Fibroblast of lung (primary cell): ENCODE measurements around the gene MTMR3. TPM values are rescaled to one million over a fixed set of nuclear protein-coding genes. Genes with fewer than 3 reads are reported as not detected.

Experiments used
- DNase-seq, 2 donors: peaks; one replicate each; pipeline versions ENCODE4 v3.0.0 to v3.0.0-alpha.2; 2010; ENCODE audit warnings: low read depth in 2 of 2
- H2AFZ ChIP-seq: 2 replicates; pipeline ENCODE4 v1.5.1; 2012; ENCODE audit warnings: low read length, control low read depth, inconsistent platforms
- H3K27ac ChIP-seq: 2 replicates; pipeline ENCODE4 v1.5.1; 2011; ENCODE audit warnings: low read length, control low read depth; ENCODE audit not compliant: insufficient read depth
- H3K27me3 ChIP-seq: 2 replicates; pipeline ENCODE4 v1.5.1; 2011; ENCODE audit warnings: mild to moderate bottlenecking, low read length; ENCODE audit not compliant: control insufficient read depth, insufficient read depth
- H3K36me3 ChIP-seq: 2 replicates; pipeline ENCODE4 v1.5.1; 2011; ENCODE audit warnings: low read length; ENCODE audit not compliant: control insufficient read depth, insufficient read depth
- H3K4me1 ChIP-seq: 2 replicates; pipeline ENCODE4 v1.5.1; 2011; ENCODE audit warnings: low read length; ENCODE audit not compliant: control insufficient read depth, insufficient read depth; ENCODE audit errors: extremely low read depth
- H3K4me2 ChIP-seq: 2 replicates; pipeline ENCODE4 v1.5.1; 2011; ENCODE audit warnings: low read length, control low read depth; ENCODE audit not compliant: insufficient read depth; ENCODE audit errors: extremely low read depth
- H3K4me3 ChIP-seq, 4 experiments: fragments of 200-600 bp in 1 of 4; sonication (generic) in 1 of 4; replicated peaks in 1 of 4; 2 replicates each; pipeline ENCODE4 v1.5.1; 2011 to 2016; ENCODE audit warnings: low read length in 4 of 4, low read depth in 3 of 4, mild to moderate bottlenecking in 3 of 4, control low read depth in 2 of 4, inconsistent platforms in 1 of 4, mixed read lengths in 1 of 4; ENCODE audit not compliant: insufficient read depth in 1 of 4; ENCODE audit errors: control extremely low read depth in 1 of 4
- H3K79me2 ChIP-seq: 2 replicates; pipeline ENCODE4 v1.5.1; 2012; ENCODE audit warnings: mild to moderate bottlenecking, low read length, inconsistent platforms; ENCODE audit not compliant: control insufficient read depth, insufficient read depth
- H3K9ac ChIP-seq: 2 replicates; pipeline ENCODE4 v1.5.1; 2011; ENCODE audit warnings: mild to moderate bottlenecking, low read length, control low read depth; ENCODE audit not compliant: insufficient read depth
- H3K9me3 ChIP-seq: 2 replicates; pipeline ENCODE4 v1.5.1; 2012; ENCODE audit warnings: low read depth, low read length; ENCODE audit not compliant: control insufficient read depth, insufficient read depth
- H4K20me1 ChIP-seq: 2 replicates; pipeline ENCODE4 v1.5.1; 2011; ENCODE audit warnings: low read length; ENCODE audit not compliant: control insufficient read depth, insufficient read depth; ENCODE audit errors: extremely low read depth
- EZH2 ChIP-seq: IDR thresholded peaks from 2 replicates; pipeline ENCODE4 v1.5.1; 2012; ENCODE audit warnings: low read length, control low read depth, mild to moderate bottlenecking; ENCODE audit errors: missing control alignments
- polyA plus RNA-seq, 2 donors: library from polyadenylated mRNA; depleted of rRNA in 1 of 2; stranded (reverse) in 1 of 2; unstranded in 1 of 2; fragments of >200 nt; gene quantifications; 2 replicates each; pipeline ENCODE4 v1.2.1, GENCODE V29; 2011 to 2012; ENCODE audit warnings: missing spikeins in 1 of 2
- total RNA-seq: library from RNA; depleted of rRNA; stranded (reverse); fragments of >200 nt; gene quantifications from 2 replicates; pipeline ENCODE4 v1.2.1, GENCODE V29; 2014
- TF ChIP-seq, protein P1 (sequence below), 2 donors: IDR thresholded peaks in 1 of 2; conservative IDR thresholded peaks in 1 of 2; 1 replicate in 1 of 2; 2 replicates in 1 of 2; pipeline ENCODE4 v1.5.1; 2011 to 2012; ENCODE audit warnings: low read length in 2 of 2, control low read depth in 1 of 2, inconsistent platforms in 1 of 2, low read depth in 1 of 2, mild to moderate bottlenecking in 1 of 2

Gene MTMR3
- total and polyA plus RNA-seq, 2 donors (not counting 1 experiment from before 2014, with no cell fraction given): 15.0 to 31.2 TPM

DNA sequence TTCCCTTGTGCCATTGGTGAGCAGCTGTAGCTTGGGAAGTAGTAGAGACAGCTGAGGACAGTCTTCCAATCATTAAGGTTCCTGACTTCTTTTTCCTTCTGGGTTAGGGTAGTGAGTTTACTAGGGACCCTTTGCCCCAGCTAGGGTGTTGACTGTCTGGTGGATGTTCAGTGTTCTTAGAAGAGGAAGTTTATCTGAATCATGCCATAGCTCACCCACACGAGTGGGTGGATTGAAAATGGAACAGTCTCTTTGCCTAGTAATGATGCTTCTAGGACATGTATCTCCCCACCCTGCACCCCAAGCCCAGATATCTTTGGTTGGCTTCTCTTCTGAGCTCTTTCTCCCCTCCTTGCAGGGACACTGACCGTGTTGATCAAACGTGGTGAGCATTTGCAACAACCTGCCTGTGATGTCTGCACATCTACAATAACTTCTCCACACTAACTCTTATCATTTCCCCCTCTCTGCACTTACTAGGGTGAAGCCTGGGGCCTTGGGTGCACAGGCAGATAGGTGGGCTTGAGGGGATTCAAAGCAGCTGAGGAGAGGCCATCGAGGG, 140.2 kb downstream of the MTMR3 start:
- no peaks in the 10 kb centered on the region for H3K79me2 ChIP-seq
- no peaks in the 10 kb centered on the region for H4K20me1 ChIP-seq
- no peak for DNase-seq
- no peak overlapping the region for H3K27ac ChIP-seq
- H3K4me1 ChIP-seq: no peaks in the 10 kb centered on the region
- TF ChIP-seq EZH2: no peak
- TF ChIP-seq, protein P1, sequence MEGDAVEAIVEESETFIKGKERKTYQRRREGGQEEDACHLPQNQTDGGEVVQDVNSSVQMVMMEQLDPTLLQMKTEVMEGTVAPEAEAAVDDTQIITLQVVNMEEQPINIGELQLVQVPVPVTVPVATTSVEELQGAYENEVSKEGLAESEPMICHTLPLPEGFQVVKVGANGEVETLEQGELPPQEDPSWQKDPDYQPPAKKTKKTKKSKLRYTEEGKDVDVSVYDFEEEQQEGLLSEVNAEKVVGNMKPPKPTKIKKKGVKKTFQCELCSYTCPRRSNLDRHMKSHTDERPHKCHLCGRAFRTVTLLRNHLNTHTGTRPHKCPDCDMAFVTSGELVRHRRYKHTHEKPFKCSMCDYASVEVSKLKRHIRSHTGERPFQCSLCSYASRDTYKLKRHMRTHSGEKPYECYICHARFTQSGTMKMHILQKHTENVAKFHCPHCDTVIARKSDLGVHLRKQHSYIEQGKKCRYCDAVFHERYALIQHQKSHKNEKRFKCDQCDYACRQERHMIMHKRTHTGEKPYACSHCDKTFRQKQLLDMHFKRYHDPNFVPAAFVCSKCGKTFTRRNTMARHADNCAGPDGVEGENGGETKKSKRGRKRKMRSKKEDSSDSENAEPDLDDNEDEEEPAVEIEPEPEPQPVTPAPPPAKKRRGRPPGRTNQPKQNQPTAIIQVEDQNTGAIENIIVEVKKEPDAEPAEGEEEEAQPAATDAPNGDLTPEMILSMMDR (conservative IDR thresholded peaks at IDR 0.05 in 1 of 2, IDR thresholded peaks at IDR 0.05 in 1 of 2; ENCODE audit: low read depth in 1 of 2, low read length in 2 of 2): no peak
- peaks cover 24% of the 10 kb centered on the region for H3K36me3 ChIP-seq
- H3K4me2 ChIP-seq: no peak overlapping the region
- no peak overlapping the region for H3K9ac ChIP-seq
- no peaks in the 10 kb centered on the region for H3K9me3 ChIP-seq
- no peaks in the 10 kb centered on the region for H3K27me3 ChIP-seq
- no peak overlapping the region for H2AFZ ChIP-seq
- H3K4me3 ChIP-seq: no peak overlapping the region

DNA sequence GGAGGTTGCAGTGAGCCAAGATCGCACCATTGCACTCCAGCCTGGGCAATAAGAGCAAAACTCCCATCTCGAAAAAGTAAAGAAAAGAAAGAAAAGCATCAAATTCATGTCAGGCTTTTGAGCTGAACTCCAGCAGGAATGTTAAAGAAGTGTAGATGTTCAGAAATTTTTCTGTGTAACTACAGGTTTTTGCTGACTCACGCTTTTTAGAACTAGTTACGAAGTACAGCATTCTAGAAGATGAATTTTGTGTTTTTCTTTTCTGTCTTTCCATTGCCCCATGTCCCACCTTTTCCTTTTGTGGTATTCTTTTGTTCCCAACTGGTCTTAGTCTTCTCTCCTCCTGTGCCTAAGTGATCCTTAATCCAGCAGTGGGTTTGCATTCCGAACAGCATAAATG, 141.3 kb downstream of the MTMR3 start:
- Histone ChIP-seq H3K36me3 (peaks cover 24% of the 10 kb centered on the region), H3K4me1 (no peaks in the 10 kb centered on the region), H3K27me3 (no peaks in the 10 kb centered on the region), H3K79me2 (no peaks in the 10 kb centered on the region), H2AFZ (no peak overlapping the region), H3K9ac (no peak overlapping the region), H3K27ac (no peak overlapping the region), H3K4me2 (no peak overlapping the region), H3K4me3 (no peak overlapping the region), H4K20me1 (no peaks in the 10 kb centered on the region), H3K9me3 (no peaks in the 10 kb centered on the region)
- TF ChIP-seq EZH2: no peak
- TF ChIP-seq, protein P1 (conservative IDR thresholded peaks at IDR 0.05 in 1 of 2, IDR thresholded peaks at IDR 0.05 in 1 of 2; ENCODE audit: low read depth in 1 of 2, low read length in 2 of 2): no peak
- no peak for DNase-seq

DNA sequence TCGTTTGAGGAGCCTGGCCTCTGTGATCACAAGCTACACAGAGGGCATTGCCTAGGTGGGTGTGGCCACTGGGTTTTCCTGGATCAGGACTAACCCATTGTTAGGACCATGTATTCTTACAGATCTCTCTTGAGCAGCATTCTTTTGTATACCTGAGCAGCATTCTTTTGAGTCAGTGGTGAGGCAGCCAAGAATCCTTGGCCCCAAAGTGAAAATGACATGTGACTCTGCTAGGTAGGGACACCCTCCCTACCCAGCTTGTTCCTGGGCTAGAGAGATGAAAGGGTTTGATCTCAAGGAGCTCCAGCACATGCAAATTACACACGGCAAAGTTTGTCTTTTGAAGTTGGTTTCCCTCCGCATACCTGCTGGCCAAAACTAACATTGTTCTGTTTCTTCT, 142.2 kb downstream of the MTMR3 start:
- Histone ChIP-seq H3K4me1 (no peaks in the 10 kb centered on the region), H3K79me2 (no peaks in the 10 kb centered on the region), H4K20me1 (no peaks in the 10 kb centered on the region), H3K4me2 (no peak overlapping the region), H3K9me3 (no peaks in the 10 kb centered on the region), H3K4me3 (no peak overlapping the region), H3K27ac (no peak overlapping the region), H3K27me3 (no peaks in the 10 kb centered on the region), H3K9ac (no peak overlapping the region), H2AFZ (no peak overlapping the region), H3K36me3 (peaks cover 22% of the 10 kb centered on the region)
- no peak for DNase-seq
- no peak for TF ChIP-seq EZH2
- TF ChIP-seq, protein P1 (conservative IDR thresholded peaks at IDR 0.05 in 1 of 2, IDR thresholded peaks at IDR 0.05 in 1 of 2; ENCODE audit: low read depth in 1 of 2, low read length in 2 of 2): no peak
